Parathyroid adenoma (tissue), 2 donors: ENCODE results near the gene ARHGAP9.

Source experiments
- H2AFZ ChIP-seq: fragments of 300-600 bp; sonication (generic); one replicate; pipeline ENCODE4 v1.7.0; 2017; ENCODE audit warnings: antibody characterized with exemption, mild to moderate bottlenecking
- H3K27ac ChIP-seq: fragments of 300-600 bp; sonication (generic); one replicate; pipeline ENCODE4 v1.7.0; 2017
- H3K27me3 ChIP-seq: fragments of 300-600 bp; sonication (generic); one replicate; pipeline ENCODE4 v1.7.0; 2017; ENCODE audit warnings: low read length; ENCODE audit not compliant: control insufficient read depth, insufficient read depth
- H3K36me3 ChIP-seq: fragments of 300-600 bp; sonication (generic); one replicate; pipeline ENCODE4 v1.7.0; 2017; ENCODE audit warnings: low read length; ENCODE audit not compliant: control insufficient read depth, insufficient read depth
- H3K4me1 ChIP-seq: fragments of 300-600 bp; sonication (generic); one replicate; pipeline ENCODE4 v1.7.0; 2017; ENCODE audit warnings: control low read depth
- H3K4me2 ChIP-seq: fragments of 300-600 bp; sonication (generic); one replicate; pipeline ENCODE4 v1.7.0; 2017; ENCODE audit warnings: low read length
- H3K4me3 ChIP-seq: fragments of 300-600 bp; sonication (generic); one replicate; pipeline ENCODE4 v1.7.0; 2017; ENCODE audit warnings: low read depth, low read length
- H3K79me2 ChIP-seq: fragments of 300-600 bp; sonication (generic); one replicate; pipeline ENCODE4 v1.7.0; 2017; ENCODE audit warnings: control low read depth
- H3K9ac ChIP-seq: fragments of 300-600 bp; sonication (generic); one replicate; pipeline ENCODE4 v1.7.0; 2017; ENCODE audit warnings: mild to moderate bottlenecking
- H3K9me3 ChIP-seq: fragments of 300-600 bp; sonication (generic); one replicate; pipeline ENCODE4 v1.7.0; 2017; ENCODE audit warnings: low read length; ENCODE audit not compliant: control insufficient read depth
- CTCF ChIP-seq: fragments of 300-600 bp; sonication (generic); IDR thresholded peaks from one replicate; pipeline ENCODE4 v1.7.0; 2017; ENCODE audit warnings: antibody characterized with exemption, mild to moderate bottlenecking
- donor health status: primary hyperparathyroidism.

Gene ARHGAP9

DNA sequence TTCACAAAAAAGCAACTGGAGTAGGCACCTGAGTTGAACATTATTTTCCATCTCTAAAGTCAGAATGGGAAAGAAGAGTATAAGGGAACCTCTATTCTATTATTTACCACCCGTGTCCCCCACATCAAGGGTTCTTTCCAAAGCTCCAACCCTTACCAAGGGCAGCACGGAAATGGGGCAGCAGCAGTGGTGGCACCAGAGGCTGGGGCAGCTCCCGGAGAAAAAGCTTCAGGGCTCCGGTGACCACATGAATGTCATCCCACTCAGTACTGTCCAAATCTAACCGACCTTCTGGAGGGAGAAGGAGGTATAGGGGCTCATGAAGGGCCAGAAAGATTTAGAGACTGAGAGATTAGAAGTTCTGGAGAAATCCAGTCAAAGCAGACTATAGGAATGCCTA lies 5.8 kb downstream of the ARHGAP9 start:
- peaks cover 7% of the 10 kb centered on the region for H3K27me3 ChIP-seq

GRCh38 chr12:57473392-57473791 lies 6.3 kb downstream of the ARHGAP9 start:
- Histone ChIP-seq H3K9ac (no peak overlapping the region), H3K4me3 (no peak overlapping the region), H3K27ac (no peak overlapping the region), H3K4me1 (peaks cover 11% of the 10 kb centered on the region), H3K79me2 (no peaks in the 10 kb centered on the region), H3K4me2 (no peak overlapping the region), H2AFZ (no peak overlapping the region), H3K27me3 (peaks cover 7% of the 10 kb centered on the region), H3K36me3 (no peaks in the 10 kb centered on the region), H3K9me3 (no peaks in the 10 kb centered on the region)
- no peak for TF ChIP-seq CTCF

More for the DNA sequence above, 5.8 kb downstream of the ARHGAP9 start:
- Histone ChIP-seq H3K36me3 (no peaks in the 10 kb centered on the region), H3K27ac (no peak overlapping the region), H3K4me2 (no peak overlapping the region), H3K4me1 (peaks cover 11% of the 10 kb centered on the region), H3K79me2 (no peaks in the 10 kb centered on the region), H2AFZ (no peak overlapping the region), H3K4me3 (no peak overlapping the region), H3K9ac (no peak overlapping the region), H3K9me3 (no peaks in the 10 kb centered on the region)
- TF ChIP-seq CTCF = no peak

DNA sequence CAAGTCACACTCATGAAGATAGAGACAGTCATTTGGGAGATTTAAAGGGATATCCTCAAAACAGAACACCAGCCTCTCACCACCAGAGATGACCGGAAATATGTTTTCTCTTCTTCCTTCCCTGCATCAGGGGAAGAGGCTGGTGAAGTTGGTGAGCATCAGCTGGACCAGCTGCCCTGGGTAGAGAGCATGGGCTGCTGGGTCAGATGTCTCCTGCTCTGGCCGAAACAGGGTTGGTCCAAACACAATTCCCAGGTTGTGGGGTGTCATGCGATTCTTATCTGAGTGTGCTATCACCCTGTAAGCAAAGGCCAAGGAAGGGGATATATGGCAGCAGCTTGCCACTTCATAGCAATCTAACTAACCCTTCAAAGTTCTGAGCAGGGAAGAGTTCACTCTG lies 7.3 kb downstream of the ARHGAP9 start:
- H3K4me2 ChIP-seq = no peak overlapping the region
- H2AFZ ChIP-seq = no peak overlapping the region
- no peak overlapping the region for H3K9ac ChIP-seq
- peaks cover 7% of the 10 kb centered on the region for H3K27me3 ChIP-seq
- no peak for TF ChIP-seq CTCF
- peaks cover 11% of the 10 kb centered on the region for H3K4me1 ChIP-seq
- no peaks in the 10 kb centered on the region for H3K36me3 ChIP-seq
- H3K9me3 ChIP-seq = no peaks in the 10 kb centered on the region
- no peak overlapping the region for H3K27ac ChIP-seq
- no peaks in the 10 kb centered on the region for H3K79me2 ChIP-seq
- H3K4me3 ChIP-seq = no peak overlapping the region

GRCh38 chr12:57471661-57472060 lies 8.0 kb downstream of the ARHGAP9 start:
- H3K27ac ChIP-seq = no peak overlapping the region
- no peak overlapping the region for H3K4me3 ChIP-seq
- H3K4me2 ChIP-seq = no peak overlapping the region
- no peak for TF ChIP-seq CTCF
- H3K9me3 ChIP-seq = no peaks in the 10 kb centered on the region
- no peaks in the 10 kb centered on the region for H3K79me2 ChIP-seq
- no peaks in the 10 kb centered on the region for H3K36me3 ChIP-seq
- H3K9ac ChIP-seq = no peak overlapping the region
- no peak overlapping the region for H2AFZ ChIP-seq
- H3K27me3 ChIP-seq = peaks cover 7% of the 10 kb centered on the region
- peaks cover 11% of the 10 kb centered on the region for H3K4me1 ChIP-seq

- no peaks in the 10 kb centered on the region for H3K79me2 ChIP-seq
- no peak overlapping the region for H3K27ac ChIP-seq
- TF ChIP-seq CTCF = no peak
- H3K4me2 ChIP-seq = no peak overlapping the region
- H3K4me3 ChIP-seq = no peak overlapping the region
- peaks cover 5% of the 10 kb centered on the region for H3K27me3 ChIP-seq
- H2AFZ ChIP-seq = no peak overlapping the region
- H3K9me3 ChIP-seq = no peaks in the 10 kb centered on the region
- H3K36me3 ChIP-seq = no peaks in the 10 kb centered on the region
- H3K4me1 ChIP-seq = peaks cover 11% of the 10 kb centered on the region
- H3K9ac ChIP-seq = no peak overlapping the region
These were observed 8.6 kb downstream of the ARHGAP9 start for GRCh38 chr12:57470970-57471656.
